HuH-7 (cell line): Measurements from ENCODE around the gene MAGI2.

Source experiments
- DNase-seq: peaks from one replicate; pipeline ENCODE4 v3.0.0; 2011; ENCODE audit warnings: low spot score

Gene MAGI2

DNA sequence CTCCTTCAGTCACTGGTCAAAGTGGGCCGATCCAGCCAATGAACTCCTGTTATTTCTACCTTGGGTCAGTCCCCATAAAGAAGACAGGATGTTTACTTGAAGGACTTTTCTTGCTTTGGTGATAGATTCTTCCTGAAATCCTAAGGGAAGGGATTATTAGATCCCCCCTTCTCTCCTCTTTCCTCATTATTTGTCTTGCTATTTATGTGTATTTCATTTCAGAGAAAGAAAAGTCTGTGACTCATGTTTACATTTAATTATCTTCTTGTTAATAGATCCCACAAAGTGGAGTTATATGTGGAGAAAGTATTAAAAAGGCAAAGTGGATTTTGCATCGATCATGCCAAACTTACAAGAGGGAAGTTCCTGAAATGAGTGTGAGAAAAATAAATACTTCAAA, 1313.4 kb downstream of the MAGI2 start:
- DNase-seq, result no peak

DNA sequence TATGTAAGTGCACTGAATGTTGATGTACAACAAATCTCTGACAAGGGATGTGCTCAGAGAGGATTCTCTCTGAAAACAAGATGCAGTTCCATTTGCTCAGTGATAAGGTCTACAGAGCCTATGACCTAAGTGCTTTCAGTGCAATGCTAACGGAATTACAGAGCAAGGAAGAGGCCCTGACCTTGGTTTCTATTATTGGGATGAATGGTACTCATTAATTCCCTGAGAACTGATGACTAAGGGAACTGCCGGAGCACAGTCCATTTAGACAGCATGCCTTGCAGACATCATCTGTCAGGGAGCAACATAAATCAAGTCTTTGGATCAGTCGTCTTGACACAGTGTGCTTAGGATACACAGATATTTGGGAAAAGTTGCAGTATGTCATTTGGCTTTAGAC, 1314.1 kb downstream of the MAGI2 start:
- DNase-seq, result no peak

DNA sequence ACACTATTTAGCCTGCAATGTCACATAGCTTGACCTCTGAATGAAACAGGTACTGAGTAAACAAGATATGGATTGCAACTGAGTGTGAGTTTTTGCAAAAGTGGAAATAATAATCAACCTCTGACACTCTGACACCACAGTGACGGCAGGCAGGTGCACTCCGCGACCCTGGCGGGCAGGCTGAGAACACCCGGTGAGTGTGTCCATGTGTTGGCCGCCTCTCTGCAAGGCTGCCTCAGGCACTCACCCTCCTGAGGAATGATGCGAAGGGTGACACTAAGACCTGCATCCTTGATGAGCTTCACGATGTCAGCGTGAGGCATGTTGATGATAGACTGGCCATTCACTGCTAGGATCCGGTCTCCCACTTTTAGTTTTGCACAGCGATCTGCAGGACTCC, 1318.7 kb downstream of the MAGI2 start:
- DNase-seq, result no peak

DNA sequence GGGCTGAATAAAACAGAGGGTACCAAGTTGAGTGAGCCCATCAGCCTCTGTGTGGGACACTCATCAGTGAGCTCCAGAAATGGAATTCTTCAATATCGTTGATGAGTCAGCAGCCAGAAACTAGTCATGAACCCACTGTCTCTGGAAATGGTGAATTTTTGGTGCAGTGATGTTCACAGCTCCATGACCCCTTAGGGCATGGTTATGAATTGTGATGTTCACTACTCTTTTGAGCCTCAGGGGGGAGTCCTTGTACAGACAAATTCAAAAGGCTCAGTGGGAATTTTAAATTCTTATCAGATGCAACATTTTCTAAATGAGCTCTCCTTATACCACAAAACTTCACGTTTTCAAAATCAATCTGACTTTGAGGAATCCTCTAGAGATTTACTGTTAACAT, 1319.2 kb downstream of the MAGI2 start:
- no peak for DNase-seq

DNA sequence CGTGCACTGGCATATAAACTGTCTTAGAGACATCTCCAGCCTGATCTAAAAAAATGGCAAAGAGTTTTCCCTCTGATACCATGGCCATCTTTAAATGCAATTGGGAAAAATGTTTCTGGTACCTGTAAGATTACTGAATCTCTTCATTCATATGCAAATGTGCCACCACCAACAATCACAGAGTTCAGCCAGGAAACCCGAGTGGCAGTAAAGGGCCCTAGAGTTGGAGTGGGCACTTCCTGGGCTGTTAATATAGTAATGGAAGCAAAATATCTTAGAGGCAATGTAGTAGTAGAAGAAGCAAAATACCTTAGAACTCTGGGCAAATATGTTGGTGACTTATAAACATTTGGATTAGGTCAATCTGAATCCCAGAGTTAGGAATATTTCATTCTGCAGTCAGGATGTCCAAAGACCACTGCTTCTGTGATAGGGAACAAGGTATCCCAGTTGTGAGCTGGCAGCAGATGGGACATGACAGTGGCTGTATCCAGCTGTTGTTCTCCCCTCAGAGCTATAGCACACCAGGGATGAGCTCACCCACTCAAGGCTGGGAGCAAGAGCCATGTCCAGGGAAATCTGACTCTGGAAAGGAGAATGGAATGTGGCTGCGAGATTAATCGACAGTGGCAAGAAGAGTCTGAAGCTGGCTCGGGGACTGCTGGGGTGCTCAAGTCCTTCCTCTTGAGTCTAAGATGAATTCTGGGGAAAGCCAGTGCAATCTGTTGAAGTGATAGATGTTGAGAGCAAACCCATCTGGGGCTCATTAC, 1322.8 kb downstream of the MAGI2 start:
- no peak for DNase-seq

DNA sequence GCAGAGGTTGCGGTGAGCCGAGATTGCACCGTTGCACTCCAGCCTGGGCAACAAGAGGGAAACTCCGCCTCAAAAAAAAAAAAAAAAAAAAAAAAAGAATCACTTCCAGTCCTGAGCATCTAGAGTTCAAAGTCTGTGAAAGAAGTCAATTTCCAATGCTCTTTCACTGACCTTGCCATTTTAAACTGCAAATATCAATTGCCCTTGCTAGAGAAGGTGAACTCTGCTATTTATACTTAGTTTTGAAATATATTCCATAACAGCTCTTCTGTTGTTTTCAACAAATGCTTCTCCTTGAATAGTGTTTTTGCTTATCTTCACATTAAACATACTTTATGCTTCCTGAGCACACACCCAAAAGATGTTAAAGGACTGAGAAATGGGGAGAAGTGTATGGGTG, 1323.6 kb downstream of the MAGI2 start:
- no peak for DNase-seq

DNA sequence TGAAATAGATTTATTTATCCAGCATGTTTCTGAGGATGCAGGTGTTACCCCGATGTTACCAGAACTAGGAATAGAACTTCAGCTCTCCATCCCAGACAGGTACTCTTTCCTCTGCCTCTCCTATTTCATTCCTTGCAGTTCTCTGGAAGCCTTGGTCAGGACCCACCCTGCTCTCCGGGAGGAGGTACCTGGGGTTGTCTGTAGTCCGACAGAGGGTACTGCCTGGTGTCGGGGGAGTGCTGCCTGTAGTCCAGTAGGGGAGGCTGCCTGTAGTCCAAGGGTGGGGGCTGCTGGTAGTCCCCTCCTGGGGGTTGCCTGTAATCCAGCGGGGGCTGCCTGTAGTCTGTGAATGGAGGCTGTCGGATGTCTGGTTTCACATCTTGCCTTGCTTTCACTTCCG, 1326.5 kb downstream of the MAGI2 start:
- DNase-seq, result no peak

DNA sequence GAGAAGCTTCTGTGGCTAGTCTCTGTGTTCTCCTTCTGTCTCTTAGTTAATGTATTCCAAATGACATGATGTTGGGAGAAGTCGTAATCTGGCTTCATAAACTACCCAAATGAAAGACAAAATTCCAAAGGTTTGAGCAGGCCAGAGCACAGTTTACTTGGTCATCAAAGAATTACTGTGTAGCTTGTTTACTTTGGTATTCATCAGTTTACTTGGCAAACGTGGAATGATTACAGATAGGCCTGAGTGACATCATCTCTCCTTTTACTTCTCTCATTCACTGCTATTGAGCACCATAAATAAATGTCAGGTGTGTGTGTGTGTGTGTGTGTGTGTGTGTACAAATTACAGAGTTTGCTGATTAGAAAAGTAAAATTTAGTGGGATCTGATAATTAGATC, 1327.6 kb downstream of the MAGI2 start:
- peak; percentile 35 for DNase-seq

DNA sequence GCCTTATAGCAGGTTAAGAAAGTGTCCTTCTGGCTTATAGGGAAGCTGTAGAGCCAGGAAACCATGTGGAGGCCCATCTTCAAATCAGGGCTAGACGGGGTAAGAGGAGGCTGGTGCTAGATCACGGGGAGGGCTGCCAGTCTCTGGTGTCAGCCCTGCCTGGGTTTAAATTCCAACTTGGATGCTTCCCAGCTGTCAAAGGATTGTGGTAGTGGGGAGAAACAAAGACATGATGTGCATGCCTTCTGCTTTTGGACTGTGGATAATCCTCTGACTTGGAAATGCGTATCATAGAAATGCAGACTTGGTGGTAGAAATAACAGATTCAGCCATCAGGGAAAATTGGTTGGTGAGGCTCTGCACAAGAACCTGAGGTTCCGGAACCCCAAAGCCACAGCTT, 1329.3 kb downstream of the MAGI2 start:
- DNase-seq, result no peak

DNA sequence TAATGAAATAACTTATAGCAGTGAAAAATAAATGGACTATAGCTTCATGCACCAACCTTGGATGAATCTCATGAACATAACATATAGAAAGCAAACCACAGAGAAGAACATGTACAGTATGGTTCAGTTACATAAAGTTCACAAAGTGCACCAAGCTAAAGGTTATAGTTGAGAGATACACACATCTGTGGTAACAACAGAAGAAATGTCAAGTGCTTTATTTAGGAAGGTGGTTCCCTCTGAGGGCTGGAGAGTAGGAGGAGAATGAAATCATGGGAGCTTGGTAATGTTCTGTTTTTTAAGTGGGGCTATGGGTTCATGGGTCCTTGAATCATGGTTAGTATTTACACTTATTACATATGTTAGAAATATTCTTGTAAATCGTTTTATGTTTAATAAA, 1331.6 kb downstream of the MAGI2 start:
- DNase-seq, result no peak

DNA sequence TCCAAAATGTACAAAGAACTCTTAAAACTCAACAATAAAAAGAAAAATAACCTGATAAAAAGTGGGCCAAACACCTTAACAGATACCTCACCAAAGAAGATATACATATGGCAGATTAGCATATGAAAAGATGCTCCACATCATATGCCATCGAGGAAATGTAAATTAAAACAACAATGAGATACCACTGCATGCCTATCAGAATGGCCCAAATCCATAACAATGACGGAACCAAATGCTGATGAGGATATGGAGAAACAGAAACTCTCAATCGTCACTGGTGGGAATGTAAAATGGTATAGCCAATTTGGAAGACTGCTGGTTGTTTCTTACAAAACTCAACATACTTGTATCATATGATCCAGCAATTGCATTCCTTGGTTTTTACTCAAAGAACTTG, 1335.0 kb downstream of the MAGI2 start:
- no peak for DNase-seq

DNA sequence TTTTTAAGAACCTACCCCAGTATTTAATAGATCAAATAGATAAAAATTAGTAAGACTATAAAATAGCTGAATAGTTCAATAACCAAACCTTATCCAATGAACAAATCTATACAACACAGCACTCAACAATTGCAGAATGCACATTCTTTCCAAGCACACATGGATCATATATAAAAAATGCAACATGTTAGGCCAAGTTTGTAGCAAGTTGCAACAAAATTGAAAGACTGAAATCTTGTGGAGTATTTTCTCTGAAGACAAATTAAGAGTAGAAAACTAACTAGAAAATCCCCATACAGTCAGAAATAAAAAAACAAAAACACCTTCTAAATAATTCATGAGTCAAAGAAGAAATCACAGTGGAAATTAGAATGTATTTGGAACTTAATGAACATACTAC, 1337.6 kb downstream of the MAGI2 start:
- DNase-seq, result no peak

DNA sequence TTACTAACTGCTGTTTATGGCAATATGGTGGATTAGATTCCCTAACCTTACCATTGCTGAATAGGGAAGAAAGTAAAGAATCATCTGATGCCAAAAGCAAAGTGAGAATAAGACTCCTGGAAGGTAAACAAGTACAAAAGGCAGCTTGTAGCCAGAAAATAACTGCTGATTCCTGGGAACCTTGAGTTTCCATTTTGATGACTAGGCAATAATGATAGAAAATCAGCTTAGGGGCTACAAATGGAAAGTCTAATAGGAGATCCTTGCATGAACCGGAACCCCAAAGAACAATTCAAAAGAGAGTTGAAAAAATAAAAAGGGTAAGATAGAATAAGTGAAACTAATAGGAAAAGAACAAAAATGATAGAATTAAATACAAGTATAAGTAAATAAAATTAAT, 1338.5 kb downstream of the MAGI2 start:
- DNase-seq, result no peak

DNA sequence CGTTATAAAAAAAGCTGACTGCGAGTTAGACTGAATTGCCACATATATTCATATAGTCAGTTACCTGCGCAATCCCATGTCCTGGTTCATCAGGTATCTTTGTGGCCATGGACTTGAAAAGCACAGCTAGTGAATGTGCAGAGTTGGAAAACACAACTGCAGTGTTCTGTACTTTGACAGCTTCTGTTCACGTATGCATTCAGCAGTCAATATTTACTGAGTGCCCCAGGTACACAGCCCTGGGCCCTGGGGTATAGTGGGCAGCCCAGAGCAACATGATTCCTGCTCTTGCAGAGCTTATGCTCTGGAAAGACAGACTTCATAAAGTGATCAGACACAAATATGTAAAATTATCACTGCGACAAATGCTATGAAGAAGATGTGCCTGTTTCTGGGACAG, 1341.0 kb downstream of the MAGI2 start:
- DNase-seq, result no peak

DNA sequence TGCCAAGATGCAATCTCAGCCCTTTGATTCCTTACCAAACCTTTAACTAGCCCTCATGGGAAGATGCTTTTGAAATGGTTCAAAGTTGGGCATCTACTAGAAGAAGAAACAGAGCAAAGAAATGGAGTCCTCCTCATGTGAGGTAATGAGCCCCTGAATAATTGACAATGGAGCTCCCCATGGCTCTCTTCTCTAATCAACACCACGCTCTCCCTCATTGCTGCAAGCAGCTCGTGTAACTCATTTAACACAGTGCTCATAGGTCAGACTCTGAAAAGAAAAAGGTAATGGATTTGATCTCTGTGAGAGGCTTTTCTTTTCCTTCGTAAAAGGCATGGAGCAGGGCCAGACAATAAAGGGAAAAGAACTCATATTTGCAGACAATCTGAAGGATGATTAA, 1342.1 kb downstream of the MAGI2 start:
- no peak for DNase-seq

DNA sequence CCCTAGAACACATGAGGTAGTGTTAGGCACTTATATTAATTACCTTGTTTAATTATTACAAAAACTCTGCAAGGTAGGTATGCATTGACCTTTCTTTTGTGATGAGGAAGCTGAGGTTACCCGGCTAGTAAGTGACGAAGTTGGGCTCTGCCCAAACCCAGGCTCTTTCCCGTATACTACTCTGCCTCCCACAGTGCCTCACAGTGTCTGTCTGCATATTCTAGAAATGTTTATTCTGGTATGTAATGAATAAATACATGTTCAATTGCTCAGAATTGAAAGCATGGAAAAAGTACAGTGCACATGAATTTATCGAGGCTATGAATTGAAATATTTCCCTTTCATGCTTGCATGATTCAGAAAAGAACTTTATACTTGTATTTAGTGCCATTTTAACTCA, 1350.0 kb downstream of the MAGI2 start:
- no peak for DNase-seq

DNA sequence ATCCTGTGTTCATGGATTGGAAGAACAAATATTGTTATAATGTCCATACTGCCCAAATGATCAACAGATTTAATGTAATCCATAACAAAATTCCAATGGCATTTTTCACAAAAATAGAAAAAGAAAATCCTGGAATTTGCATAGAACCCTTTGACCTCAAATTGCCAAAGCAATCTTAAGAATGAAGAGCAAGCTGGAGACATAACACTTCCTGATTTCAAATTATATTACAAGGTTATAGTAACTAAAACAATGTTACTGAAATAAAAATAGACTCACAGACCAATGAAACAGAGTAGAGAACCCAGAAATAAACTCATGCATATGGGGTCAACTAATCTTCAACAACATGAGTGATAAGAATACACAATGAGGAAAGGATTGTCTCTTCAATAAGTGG, 1352.4 kb downstream of the MAGI2 start:
- DNase-seq, result no peak

DNA sequence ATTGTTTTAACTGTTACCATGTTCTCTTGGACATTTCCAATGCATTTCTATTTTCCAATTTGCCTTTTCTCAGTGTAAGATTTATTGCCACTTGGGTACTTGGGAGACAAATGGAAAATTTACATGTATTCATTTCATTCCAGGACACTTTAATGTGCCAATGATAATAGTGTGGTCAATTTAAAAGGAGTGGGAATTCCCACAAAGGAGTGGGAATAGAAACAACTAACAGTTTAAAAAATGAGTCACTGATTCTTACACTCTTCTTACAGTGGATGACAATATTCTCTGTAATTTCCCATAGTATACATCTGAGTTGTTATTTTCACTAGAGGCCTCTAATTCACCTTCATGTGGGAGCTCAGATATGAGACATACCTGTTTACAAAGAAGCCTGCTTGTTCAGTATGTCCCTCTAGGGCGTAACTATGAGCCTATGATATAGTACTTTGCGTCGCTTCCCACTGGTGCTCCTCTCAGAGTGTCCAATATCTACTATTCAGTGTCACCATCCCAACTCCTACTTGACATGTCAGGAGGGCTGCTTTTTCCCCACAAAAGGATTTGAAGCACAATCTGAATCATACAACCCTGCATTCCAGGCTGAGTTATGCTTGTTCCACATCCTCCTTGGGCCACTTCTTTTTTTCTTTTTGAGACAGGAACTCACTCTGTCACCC, 1353.6 kb downstream of the MAGI2 start:
- no peak for DNase-seq

DNA sequence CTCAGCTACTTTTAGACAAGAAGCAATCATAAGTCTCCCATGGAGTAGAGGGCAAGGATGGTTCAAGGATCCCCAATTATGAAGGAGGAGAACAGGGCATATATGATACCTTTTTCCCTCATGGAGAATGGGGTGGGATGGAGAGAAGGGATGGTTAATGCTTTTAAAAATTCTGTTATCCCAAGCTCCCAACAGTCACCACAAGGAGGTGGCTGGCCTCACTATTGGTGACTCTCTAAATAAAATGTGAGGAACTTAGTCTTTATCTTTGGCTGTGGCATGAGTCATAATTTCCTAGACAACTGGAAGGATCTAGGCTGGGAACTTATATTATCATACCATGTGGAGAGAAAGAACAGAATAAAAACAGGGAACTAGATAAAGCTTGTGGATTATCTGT, 1357.9 kb downstream of the MAGI2 start:
- no peak for DNase-seq

DNA sequence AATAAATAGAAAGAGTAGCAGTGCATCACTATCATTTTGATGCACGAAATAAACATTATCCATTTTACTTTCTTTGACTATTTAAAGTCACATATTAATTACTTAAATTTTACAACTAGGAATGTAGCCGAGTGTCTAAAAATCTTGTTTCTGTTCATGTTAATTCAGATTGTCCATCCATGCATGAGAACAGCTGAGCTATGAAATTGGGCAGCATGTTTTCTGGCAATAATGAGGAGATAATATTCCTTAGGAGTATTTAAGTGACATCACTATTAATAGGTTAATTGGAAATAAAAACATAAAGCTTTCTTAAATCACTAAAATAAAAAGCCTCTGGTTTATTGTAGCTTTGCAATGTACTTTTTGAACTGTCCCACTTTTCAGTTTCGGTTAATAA, 1361.1 kb downstream of the MAGI2 start:
- DNase-seq, result no peak

DNA sequence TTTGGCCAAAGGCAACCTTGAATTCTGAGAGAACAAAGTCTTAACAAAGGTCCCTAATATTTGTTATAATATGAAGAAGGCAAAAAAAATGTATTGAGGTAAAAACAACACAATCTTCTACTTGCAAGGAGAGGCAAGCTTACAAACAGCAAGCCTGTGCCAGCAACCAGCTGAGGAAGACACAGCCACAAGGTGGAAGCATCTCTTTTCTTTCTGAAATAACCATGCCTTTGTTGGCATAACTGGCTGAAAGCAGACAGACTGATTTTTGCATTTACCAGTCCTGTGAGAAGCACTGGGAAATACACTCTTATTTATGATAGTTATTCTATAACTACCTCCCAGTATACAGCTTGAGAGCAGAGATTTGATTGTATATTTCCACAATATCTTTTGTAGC, 1362.9 kb downstream of the MAGI2 start:
- DNase-seq, result no peak

DNA sequence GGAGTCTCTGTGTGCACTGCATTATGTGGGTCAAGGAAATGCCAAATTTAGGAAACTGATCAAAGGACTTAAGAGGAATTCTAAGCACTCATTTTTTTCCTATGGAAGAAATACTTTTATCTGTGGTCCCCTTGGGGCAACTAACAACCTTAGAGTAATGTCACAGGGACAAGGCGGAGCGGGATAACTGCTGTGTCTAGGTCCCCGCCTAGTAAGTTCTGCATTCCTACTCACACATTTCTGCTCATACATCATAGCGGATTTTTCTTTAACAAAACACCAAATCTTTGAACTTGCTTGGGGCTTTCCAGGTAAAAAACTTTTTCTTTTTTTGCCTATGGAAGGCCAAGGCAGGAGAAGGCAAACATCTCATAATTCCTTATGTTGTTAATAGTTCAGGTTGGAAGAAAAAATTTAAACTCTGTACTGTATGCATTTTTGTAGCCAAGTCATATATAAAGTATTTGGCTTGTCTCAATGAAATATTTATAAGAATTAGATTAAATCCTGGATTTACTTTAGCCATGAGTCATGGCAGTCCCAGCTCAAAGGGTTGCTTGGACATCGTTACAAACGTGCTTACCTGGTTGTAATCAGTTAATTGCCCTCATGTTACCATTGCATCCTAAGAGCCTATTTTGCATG, 1369.9 kb downstream of the MAGI2 start:
- DNase-seq, result no peak

DNA sequence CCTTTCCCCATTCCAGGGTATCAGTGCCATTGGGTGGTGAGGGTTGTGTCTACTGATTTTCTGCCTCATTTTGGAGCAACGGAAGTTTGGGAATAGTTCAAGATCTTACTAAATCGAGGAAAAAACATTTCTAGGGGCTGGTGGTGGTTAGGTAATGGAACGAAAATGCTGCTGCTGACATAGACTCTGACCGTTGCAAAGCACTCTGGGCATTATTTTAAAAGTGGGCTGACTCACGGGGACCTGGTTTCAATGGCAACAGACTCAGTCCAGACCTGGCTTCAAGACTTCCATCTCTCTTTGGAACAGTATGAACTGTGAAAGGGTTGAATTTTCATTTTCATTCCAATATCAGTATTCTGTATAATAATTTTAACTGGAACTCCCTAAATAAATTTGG, 1370.9 kb downstream of the MAGI2 start:
- DNase-seq, result no peak

DNA sequence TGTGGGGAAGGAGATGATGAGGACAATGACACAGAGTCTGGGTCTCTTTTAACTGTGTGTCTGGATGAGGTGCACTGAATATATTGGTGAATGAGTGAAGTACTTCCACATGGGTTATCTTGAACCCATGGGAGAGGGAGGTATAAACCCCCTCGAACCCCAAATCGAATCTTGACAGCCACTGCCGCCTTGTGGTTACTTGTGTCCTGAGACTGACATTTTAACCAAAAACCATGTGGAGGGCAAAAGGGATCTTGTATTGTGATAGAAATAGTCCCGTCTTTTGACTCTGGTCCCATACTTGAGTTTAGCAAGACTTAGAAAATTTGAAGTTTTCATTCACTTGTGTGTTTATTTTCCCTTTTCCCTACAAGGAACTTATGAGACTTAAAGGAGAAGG, 1371.6 kb downstream of the MAGI2 start:
- no peak for DNase-seq
